Measurements from ENCODE around the gene PNMA3. TPM values are rescaled to one million over a fixed set of nuclear protein-coding genes. Genes with fewer than 3 reads are reported as not detected.
A peak's percentile ranks its signal among the peaks of the same experiment; 100 is the strongest.
"Not testable (repeated sequence)": the region's sequence is repeated elsewhere in the genome, so short reads cannot be mapped to it uniquely, and the experiment has no call there.

Gene PNMA3
- total and polyA plus RNA-seq, 4 donors, result 0.06 to 11.7 (median 0.23) TPM

GRCh38 chrX:153075366-153075765, 19.1 kb downstream of the PNMA3 start (continued):
- TF ChIP-seq ZBTB33 (IDR thresholded peaks at IDR 0.05), result no peak
- TF ChIP-seq RXRA (IDR thresholded peaks at IDR 0.05), result no peak
- TF ChIP-seq RAD21 (IDR thresholded peaks at IDR 0.05), result no peak
- TF ChIP-seq FOXA1 (IDR thresholded peaks at IDR 0.05), result no peak

GRCh38 chrX:153077437-153078135, 21.3 kb downstream of the PNMA3 start:
- H3K9me3 ChIP-seq (ENCODE audit: control insufficient read depth in 4 of 4, low read length in 3 of 4); H3K4me1 ChIP-seq (ENCODE audit: control insufficient read depth in 4 of 4, insufficient read depth in 4 of 4, low read length in 3 of 4); H3K9ac ChIP-seq (ENCODE audit: low read depth in 1 of 2, low read length in 2 of 2); H3K27ac ChIP-seq (ENCODE audit: low read depth in 1 of 2, low read length in 2 of 2); H3K4me3 ChIP-seq (ENCODE audit: low read depth in 1 of 3, low read length in 3 of 3); H3K36me3 ChIP-seq (ENCODE audit: control insufficient read depth in 4 of 4, insufficient read depth in 3 of 4, low read depth in 1 of 4, low read length in 3 of 4); DNase-seq (ENCODE audit: low spot score); H3K27me3 ChIP-seq (ENCODE audit: control insufficient read depth in 4 of 4, insufficient read depth in 4 of 4, low read length in 3 of 4): not testable (repeated sequence)
- WGBS, result no CpG with 5 or more reads among the region's 76 CpGs

GRCh38 chrX:153083238-153083923, 27.1 kb downstream of the PNMA3 start:
- H3K9me3 ChIP-seq (ENCODE audit: control insufficient read depth in 4 of 4, low read length in 3 of 4); H3K36me3 ChIP-seq (ENCODE audit: control insufficient read depth in 4 of 4, insufficient read depth in 3 of 4, low read depth in 1 of 4, low read length in 3 of 4); DNase-seq (ENCODE audit: low spot score); H3K27me3 ChIP-seq (ENCODE audit: control insufficient read depth in 4 of 4, insufficient read depth in 4 of 4, low read length in 3 of 4); H3K4me1 ChIP-seq (ENCODE audit: control insufficient read depth in 4 of 4, insufficient read depth in 4 of 4, low read length in 3 of 4); H3K27ac ChIP-seq (ENCODE audit: low read depth in 1 of 2, low read length in 2 of 2); H3K4me3 ChIP-seq (ENCODE audit: low read depth in 1 of 3, low read length in 3 of 3); H3K9ac ChIP-seq (ENCODE audit: low read depth in 1 of 2, low read length in 2 of 2): not testable (repeated sequence)
- 69% methylated on average over 7 of the region's 23 CpGs for WGBS

- Histone ChIP-seq H3K4me3 (ENCODE audit: low read depth in 1 of 3, low read length in 3 of 3) (no peak overlapping the region), H3K27me3 (ENCODE audit: control insufficient read depth in 4 of 4, insufficient read depth in 4 of 4, low read length in 3 of 4) (no peaks in the 10 kb centered on the region), H3K9me3 (ENCODE audit: control insufficient read depth in 4 of 4, low read length in 3 of 4) (peaks cover 0 to 11% (median 3%) of the 10 kb centered on the region in 4 donors), H3K27ac (ENCODE audit: low read depth in 1 of 2, low read length in 2 of 2) (peak overlapping the region; percentile 22 to 74), H3K9ac (ENCODE audit: low read depth in 1 of 2, low read length in 2 of 2) (no peak overlapping the region), H3K36me3 (ENCODE audit: control insufficient read depth in 4 of 4, insufficient read depth in 3 of 4, low read depth in 1 of 4, low read length in 3 of 4) (no peaks in the 10 kb centered on the region), H3K4me1 (ENCODE audit: control insufficient read depth in 4 of 4, insufficient read depth in 4 of 4, low read length in 3 of 4) (peaks cover 2 to 7% (median 5%) of the 10 kb centered on the region in 4 donors)
- 44% methylated on average over 3 of the region's 3 CpGs for WGBS
- DNase-seq (ENCODE audit: low spot score), result no peak
- peak; percentile 90 for TF ChIP-seq SP1 (IDR thresholded peaks at IDR 0.05)
- peak in 1 of 2 donors; percentile 18 for TF ChIP-seq RAD21 (IDR thresholded peaks at IDR 0.05)
- peak in 1 of 2 donors; percentile 33 for TF ChIP-seq JUND (IDR thresholded peaks at IDR 0.05)
- no peak for TF ChIP-seq TAF1 (conservative IDR thresholded peaks at IDR 0.05)
- TF ChIP-seq REST (IDR thresholded peaks at IDR 0.05), result peak; percentile 27
- peak; percentile 30 for TF ChIP-seq FOXA1 (IDR thresholded peaks at IDR 0.05)
- TF ChIP-seq EGR1 (IDR thresholded peaks at IDR 0.05; ENCODE audit: low read depth in 2 of 2), result peak in 1 of 2 donors; percentile 44
- TF ChIP-seq FOXA2 (IDR thresholded peaks at IDR 0.05), result peak; percentile 78
- TF ChIP-seq HNF4A (conservative IDR thresholded peaks at IDR 0.05), result peak; percentile 61 to 69
- no peak for TF ChIP-seq NR2F2 (IDR thresholded peaks at IDR 0.05)
- no peak for TF ChIP-seq CTCF (IDR thresholded peaks at IDR 0.05; ENCODE audit: low read depth, low read length, missing input control)
- peak; percentile 40 for TF ChIP-seq MAX (IDR thresholded peaks at IDR 0.05)
- peak; percentile 7 for TF ChIP-seq HNF4G (IDR thresholded peaks at IDR 0.05)
- TF ChIP-seq ZBTB33 (IDR thresholded peaks at IDR 0.05), result no peak
Observed at GRCh38 chrX:153102418-153102817, 46.1 kb downstream of the PNMA3 start.

Measured in liver (tissue), 9 donors.